ENCODE measurements around the gene NKAIN4.

NKAIN4 gene

DNA sequence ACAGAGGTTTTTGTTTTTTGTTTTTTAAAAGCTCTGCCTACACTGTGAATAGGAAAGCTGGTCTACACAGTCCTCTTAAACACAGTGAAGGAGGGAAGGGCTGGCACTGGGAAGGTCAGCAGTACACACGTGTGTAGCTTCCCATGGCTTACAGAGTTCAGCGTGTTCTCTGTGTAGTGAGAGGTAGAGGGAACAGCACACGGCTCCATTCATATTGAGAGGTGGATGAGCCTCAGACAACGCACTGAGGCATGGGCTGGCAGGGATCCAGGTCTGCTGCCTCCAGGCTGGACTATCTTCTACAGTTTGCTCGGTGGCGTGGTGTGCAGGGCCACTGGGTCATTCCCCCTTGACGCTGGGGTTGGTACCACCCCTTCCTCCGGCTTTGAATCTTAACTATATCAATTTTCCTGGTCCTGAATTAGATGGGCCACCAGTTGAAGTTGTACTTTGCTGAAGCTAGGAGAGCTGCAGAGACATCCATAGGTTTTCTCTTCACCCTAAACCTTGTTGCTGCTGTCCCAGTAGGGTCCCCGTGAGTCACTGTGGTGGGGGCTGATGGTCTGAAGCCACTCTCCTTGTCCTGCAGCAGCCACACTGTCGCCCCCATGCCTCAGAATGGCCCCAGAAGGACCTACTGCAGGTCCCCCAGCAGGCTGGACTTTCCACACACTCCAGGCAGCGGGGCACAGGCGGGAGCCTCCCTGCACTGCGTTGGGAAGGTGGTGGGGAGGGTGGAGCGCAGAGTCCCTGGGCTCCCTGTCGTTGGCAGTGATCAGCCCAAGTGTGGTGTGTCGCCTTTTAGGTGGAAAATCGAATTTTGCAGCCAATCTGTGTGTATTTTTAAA lies 20.3 kb upstream of the NKAIN4 start:
- no peak for DNase-seq (ENCODE audit: low read depth)

GRCh38 chr20:63273635-63274380 lies 19.5 kb upstream of the NKAIN4 start:
- peak; percentile 48 for DNase-seq (ENCODE audit: low read depth)

- DNase-seq (ENCODE audit: low read depth) = no peak
Measured at GRCh38 chr20:63273059-63273579, 18.9 kb upstream of the NKAIN4 start.

- peak; percentile 71 for DNase-seq (ENCODE audit: low read depth)
Measured at GRCh38 chr20:63272105-63273058, 18.1 kb upstream of the NKAIN4 start, which contains the start of gene ARFGAP1. TSS of gene ARFGAP1 (plus strand) at chr20:63272813. CDS start at chr20:63275581, 2,768 bp downstream.

DNA sequence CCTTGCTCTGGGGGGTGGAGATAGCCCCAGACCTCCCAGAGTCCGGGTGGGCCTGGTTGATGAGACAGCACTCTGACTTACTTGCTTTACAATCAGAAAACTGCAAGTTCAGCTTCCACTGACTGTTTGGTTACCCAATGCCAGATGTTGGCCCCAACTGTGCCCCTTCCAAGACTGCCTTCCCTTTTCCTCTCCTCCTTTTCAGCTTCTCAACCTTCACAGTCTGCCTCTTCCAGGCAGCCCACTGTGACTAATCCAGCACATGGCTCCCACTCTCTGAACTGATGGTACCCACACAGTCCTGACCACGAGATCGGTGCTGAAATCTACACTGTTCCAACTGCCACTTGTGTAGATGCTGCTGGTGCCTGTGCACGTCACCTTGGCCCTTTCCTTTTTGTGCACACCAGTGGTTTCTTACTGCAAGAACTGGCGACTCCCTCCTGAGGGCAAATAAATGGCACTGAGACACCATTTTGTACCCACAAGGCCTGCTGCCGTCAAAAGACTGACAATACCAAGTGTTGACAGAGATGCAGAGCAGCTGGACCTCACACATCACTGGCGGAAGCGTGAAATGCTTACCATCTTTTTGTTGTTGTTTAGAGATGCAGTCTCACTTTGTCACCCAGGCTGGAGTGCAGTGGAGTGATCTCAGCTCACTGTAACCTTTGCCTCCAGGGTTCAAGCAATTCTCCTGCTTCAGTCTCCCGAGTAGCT lies 16.5 kb upstream of the NKAIN4 start:
- no peak for DNase-seq (ENCODE audit: low read depth)

- no peak for DNase-seq (ENCODE audit: low read depth)
Measured at GRCh38 chr20:63269724-63270123, 15.5 kb upstream of the NKAIN4 start.

DNA sequence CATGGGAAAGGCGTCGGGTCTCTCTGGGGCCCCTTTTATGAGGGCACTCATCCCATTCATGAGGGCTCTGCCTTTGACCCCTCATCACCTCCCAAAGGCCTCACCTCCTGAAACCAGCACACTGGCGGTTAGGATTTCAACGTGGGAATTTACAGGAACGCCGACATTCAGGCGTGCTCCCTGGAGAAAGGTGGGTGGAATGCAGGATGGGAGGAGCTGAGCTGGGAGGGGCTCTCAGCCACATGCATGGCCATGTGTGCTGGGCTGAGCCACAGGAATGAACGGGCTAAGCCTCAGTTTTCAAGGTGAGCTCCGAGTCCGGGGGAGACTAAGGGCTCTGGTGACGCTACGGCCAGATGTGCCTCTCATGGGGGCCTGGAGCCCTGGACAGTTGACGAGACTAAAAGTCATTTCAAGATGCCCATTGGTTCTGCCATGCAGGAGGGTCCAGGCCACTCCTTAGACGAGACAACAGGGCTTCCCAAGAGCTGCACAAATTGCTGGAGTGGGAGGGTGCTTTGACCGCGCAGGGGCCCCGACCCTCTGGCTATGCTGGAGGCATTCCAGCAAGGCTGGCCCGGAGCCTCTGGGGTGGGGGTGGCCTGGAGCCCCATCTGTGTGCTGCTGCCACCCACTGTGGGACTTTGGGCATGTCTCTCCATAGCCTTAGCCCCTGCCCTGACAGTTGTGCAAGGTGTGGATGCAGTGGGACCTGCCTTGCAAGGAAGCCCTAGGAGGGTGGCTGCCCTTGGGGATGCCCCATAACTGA lies 14.6 kb upstream of the NKAIN4 start:
- DNase-seq (ENCODE audit: low read depth) = no peak

- no peak for DNase-seq (ENCODE audit: low read depth)
Measured at GRCh38 chr20:63268256-63268655, 14.0 kb upstream of the NKAIN4 start.

- no peak for DNase-seq (ENCODE audit: low read depth)
Measured at GRCh38 chr20:63267691-63268090, 13.4 kb upstream of the NKAIN4 start.

DNA sequence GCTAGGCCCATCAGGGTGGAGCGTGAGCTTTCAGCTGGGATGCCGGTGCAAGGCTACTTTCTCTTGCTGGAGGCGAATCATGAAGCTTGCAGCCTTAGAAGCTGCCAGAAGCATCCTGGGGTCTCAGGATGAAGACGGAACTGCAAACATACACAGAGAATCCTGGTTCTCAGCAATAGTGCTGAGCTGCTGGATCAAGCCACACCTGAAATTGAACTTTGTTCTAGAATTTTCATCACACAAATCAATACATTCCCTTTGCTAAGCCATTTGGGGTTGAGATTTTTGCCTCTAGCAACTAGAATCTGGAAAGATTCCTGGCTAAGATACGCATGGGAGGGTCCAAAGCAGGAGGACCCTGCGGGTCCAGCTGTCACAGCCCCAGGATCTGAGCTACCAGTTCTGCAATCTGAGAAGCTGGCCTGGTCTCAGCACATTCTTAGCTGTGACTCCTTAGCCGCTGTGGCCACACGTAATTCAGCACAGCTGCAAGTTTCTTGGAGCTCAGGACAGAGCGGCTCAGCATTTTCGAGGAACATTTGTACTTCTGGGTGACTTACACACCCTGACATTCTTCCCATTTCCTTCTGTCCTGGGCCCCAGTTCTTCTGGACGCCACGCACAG lies 11.7 kb upstream of the NKAIN4 start:
- DNase-seq (ENCODE audit: low read depth) = peak; percentile 31

- DNase-seq (ENCODE audit: low read depth) = no peak
Measured at GRCh38 chr20:63264519-63264918, 10.3 kb upstream of the NKAIN4 start.

- DNase-seq (ENCODE audit: low read depth) = no peak
Measured at GRCh38 chr20:63264000-63264399, 9.7 kb upstream of the NKAIN4 start.

DNA sequence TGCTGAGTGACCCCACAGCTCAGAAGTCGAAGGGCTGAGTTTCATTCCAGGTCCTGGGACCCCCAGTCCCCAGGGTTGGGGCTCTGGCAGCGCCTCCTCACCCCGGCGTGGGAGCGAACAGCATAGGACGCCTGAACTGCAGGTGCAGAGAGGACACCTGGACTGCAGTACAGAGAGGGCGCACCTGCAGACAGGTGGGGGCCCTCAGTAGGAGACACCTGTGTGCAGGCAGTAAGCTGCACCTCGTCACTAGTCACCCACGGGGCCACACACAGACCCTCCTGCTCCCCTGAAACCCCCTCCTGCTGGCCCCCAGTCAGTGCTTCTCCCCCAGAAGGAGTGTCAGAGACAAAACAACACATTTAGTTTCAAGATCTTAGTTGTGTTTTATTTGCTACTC lies 8.6 kb upstream of the NKAIN4 start:
- DNase-seq (ENCODE audit: low read depth) = no peak

GRCh38 chr20:63261795-63262528 lies 7.7 kb upstream of the NKAIN4 start:
- DNase-seq (ENCODE audit: low read depth) = no peak

GRCh38 chr20:63261060-63261794 lies 7.0 kb upstream of the NKAIN4 start:
- DNase-seq (ENCODE audit: low read depth) = no peak

- no peak for DNase-seq (ENCODE audit: low read depth)
Measured at GRCh38 chr20:63260521-63260920, 6.3 kb upstream of the NKAIN4 start.

DNA sequence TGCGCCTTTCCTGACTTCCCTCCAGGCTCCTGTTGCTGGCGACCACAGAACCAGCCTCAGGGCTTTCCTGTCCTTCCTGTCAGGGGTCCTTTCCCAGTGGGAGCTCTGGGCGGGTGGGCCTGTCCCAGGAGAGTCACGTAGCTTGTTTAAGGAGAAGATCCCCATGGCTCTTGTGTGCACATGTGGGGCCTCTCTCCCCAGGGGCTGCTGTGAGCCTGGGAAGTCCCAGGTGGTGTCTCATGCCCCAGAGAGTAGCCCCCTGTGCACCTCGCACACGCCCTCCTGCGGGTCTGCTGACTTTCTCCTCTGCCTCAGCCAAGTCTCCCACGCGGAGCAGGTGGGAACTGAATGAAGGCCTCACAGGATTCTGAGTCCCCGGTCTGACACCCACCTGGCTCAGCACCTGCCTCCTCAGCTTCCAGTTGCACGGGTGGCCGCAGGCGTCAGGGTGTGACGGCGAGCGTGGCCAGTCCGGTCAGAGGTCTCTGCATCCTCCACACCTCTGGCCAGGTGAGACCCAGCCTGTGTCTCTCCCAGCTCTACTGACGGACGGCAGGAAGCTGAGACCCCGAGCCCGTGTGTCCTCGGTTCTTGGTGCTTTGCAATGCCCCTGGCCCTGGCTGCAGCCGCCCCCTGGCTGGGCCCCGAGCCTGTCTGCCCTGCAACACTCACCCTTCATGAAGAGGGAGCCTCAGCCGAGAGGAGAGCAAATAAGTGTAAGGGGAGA lies 5.6 kb upstream of the NKAIN4 start:
- no peak for DNase-seq (ENCODE audit: low read depth)

DNA sequence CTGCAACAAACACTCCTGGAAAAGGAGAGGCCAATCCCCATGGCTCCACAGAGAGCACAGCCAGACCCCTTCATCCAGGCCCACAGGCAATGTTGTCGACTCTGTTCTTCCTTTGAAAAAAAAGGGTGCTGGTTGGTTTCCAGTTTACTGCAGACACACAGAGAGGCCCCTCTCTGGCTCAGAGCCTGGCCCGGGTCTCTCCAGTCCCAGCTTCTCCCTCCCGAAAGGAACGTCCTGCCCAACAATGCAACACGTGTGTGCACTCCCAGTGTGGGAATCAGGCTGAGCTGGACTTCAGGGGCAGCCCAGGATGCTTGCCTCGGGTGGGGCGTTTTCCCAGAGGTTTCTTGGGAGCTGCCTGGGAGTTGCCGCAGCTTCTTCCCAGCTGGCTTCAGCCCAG lies 4.5 kb upstream of the NKAIN4 start:
- no peak for DNase-seq (ENCODE audit: low read depth)
